ENCODE measurements around the gene OR10AD1.
"Not testable (repeated sequence)": the region's sequence is repeated elsewhere in the genome, so short reads cannot be mapped to it uniquely, and the experiment has no call there.

- not testable (repeated sequence) for TF ChIP-seq CTCF, POLR2A (IDR thresholded peaks at IDR 0.05)
Measured at GRCh38 chr12:48209495-48209894, 6.4 kb upstream of the OR10AD1 start.

All from thyroid gland (tissue), 4 donors.